Measurements from ENCODE around the gene ZDHHC24.
"Not testable (repeated sequence)": the region's sequence is repeated elsewhere in the genome, so short reads cannot be mapped to it uniquely, and the experiment has no call there.

ZDHHC24 gene

DNA sequence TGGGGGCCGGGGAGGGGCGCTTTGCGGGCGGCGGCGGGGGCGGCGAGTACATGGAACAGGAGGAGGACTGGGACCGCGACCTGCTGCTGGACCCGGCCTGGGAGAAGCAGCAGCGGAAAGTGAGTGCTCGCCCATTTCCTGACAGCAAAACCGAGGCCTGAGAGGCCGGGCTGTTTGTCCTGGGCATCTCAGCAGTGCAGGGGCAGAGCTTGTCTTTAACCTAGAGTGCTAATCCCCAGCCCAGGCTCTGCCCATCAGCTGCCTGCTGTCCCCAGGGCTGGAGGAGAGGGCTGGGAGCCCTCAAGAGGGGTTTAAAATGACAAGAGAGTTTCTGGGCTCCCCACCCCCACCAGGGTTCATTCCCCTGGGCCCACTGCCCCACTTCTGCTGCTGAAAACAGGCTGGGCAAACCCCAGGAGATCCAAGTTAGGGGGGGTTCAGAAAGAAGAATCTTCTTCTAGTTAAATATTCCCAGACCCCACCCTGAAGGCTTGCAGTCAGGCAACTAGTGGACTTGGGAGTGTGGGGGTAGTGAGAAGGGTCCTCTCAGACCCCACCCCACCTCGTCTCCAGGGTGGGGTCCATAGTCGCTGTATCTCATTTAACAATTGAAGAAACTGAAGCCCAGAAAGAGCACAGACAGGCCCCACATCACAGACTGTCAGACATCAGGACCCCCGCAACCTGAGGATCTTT lies 1.3 kb upstream of the ZDHHC24 start:
- no peak for DNase-seq (ENCODE audit: low read depth, low spot score)
- no peak overlapping the region for H3K27ac ChIP-seq

DNA sequence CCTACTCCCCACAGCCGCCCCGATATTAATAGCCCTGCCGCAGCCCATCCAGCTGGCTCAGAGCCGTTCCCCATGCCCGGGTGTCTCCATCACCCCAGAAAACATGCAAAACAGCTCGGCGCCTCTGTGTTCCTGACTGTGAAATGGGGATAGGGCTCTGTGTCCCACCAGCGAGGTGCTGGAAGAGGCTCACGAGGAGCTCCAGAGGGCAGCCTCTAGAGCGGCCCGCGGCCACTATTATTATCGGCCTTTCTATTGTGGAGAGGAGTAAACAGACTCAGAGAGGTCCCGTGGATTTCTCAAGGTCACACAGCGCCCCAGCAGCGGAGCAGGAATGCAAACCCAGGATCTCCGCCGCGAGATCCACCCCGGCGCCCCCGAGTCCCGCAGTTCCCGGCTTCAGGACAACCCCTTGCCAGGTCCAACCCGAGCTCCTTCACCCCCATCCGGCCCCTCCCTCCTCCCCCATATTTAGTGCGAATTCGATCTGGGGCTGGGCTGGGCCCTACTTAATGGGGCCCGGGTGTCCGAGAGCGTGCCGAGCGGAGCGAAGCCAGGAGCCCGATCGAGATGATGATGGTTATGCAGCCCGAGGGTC lies 619 bp upstream of the ZDHHC24 start, which contains the start of gene ACTN3:
Gene ACTN3, plus strand, starts transcription at position 536 of the 598 bp plus-strand sequence. Its CDS starts 35 bp downstream, at position 571.
- no peak for DNase-seq (ENCODE audit: low read depth, low spot score)

DNA sequence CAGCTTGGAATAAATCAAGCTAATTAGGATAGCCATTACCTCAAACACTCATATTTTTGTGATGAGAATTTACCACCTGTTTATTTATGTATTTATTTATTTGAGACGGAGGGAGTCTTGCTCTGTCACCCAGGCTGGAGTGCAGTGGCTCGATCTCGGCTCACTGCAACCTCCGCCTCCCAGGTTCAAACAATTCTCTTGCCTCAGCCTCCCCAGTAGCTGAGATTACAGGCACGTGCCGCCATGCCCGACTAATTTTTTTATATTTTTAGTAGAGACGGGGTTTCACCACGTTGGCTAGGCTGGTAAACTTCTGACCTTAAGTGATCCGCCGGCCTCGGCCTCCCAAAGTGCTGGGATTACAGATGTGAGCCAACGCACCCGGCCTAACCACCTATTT lies 896 bp downstream of the ZDHHC24 start:
- H3K27ac ChIP-seq; DNase-seq (ENCODE audit: low read depth, low spot score): not testable (repeated sequence)

More for the DNA sequence above, 619 bp upstream of the ZDHHC24 start, which contains the start of gene ACTN3:
- peak within 1 kb of the TSS; percentile 26 for H3K27ac ChIP-seq

DNA sequence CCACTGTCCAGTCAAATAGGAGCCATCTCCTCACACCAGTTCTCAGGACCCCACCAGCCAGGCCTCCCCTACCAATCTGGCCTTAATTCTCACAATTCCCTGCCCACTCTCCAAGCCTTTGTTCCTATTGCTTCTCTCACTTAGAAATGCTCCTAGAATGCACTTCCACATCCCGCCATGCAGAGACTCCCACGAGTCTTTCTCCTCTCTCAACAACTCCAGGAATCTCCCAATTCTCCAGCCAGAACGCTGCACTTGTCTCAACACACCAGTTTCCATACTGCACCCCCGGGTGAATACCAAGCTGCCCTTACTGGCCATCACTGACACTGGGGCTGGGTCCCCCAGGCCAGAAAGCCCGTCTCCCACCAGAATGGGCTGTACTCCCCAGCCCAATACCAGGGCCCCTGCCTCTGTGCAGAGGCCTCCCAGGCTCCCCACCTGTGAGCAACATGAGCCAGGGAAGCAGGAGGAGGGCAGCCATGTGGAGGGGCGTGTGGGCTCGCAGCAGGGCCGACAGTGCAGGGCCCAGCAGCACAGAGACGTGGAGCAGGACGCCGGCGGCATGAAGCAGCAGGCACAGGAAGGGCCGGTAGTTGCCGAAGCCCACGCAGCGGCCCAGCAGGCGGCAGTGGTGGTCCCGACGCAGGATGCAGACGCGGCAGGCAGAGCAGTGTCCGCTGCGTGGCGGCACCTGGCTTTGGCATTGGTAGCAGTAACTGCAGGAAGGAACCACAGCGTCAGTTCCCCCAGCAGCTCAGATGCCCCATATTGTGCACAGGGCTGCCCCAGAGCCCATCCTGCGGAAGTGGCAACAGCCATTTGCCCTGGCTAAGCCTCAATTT lies 2.4 kb downstream of the ZDHHC24 start:
- no peak overlapping the region for H3K27ac ChIP-seq
- no peak for DNase-seq (ENCODE audit: low read depth, low spot score)

- H3K27ac ChIP-seq: no peak overlapping the region
- DNase-seq (ENCODE audit: low read depth, low spot score): no peak
These were observed 3.5 kb downstream of the ZDHHC24 start for GRCh38 chr11:66542362-66542761.

- H3K27ac ChIP-seq: no peak overlapping the region
- no peak for DNase-seq (ENCODE audit: low read depth, low spot score)
These were observed 4.0 kb downstream of the ZDHHC24 start for GRCh38 chr11:66541892-66542291.

DNA sequence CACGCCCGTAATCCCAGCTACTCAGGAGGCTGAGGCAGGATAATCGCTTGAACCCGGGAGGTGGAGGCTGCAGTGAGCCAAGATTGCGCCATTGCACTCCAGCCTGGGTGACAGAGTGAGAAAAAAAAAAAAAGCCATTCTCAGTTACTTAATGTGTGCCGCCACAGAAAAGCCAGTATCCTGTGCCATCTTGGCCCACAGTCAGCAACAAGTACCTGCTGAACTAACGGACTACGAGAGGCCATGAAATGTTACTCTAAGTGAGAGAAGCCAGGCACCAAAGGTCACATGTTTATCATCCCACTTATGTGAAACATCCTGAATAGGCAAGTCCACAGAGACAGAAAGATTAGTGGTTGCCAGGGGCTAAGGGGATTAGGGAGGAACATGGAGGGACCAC lies 5.2 kb downstream of the ZDHHC24 start:
- not testable (repeated sequence) for DNase-seq (ENCODE audit: low read depth, low spot score); H3K27ac ChIP-seq

DNA sequence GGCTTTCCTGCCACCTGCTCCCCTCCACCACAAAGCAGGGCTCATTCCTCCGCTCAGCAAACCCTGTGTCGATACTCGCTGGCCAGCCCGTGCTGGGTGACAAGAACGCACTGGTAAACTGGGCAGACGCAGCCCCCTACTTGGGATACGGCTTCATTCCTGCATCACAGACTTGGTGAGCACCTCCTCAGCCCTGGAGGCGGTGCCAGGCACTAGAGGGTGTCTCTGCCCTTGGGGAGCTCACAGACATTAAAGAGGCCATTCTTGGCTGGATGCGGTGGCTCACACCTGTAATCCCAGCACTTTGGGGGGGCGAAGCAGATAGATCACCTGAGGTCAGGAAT lies 6.0 kb downstream of the ZDHHC24 start:
- H3K27ac ChIP-seq: no peak overlapping the region
- DNase-seq (ENCODE audit: low read depth, low spot score): no peak

- no peak for DNase-seq (ENCODE audit: low read depth, low spot score)
- no peak overlapping the region for H3K27ac ChIP-seq
These were observed 6.5 kb downstream of the ZDHHC24 start for GRCh38 chr11:66539170-66539869.

GRCh38 chr11:66532784-66533183 lies 13.1 kb downstream of the ZDHHC24 start:
- DNase-seq (ENCODE audit: low read depth, low spot score): no peak
- H3K27ac ChIP-seq: no peak overlapping the region

- H3K27ac ChIP-seq: no peak overlapping the region
- no peak for DNase-seq (ENCODE audit: low read depth, low spot score)
These were observed 14.0 kb downstream of the ZDHHC24 start for GRCh38 chr11:66531841-66532240.

GRCh38 chr11:66530927-66531709 lies 14.7 kb downstream of the ZDHHC24 start:
- DNase-seq (ENCODE audit: low read depth, low spot score): no peak
- H3K27ac ChIP-seq: no peak overlapping the region

- no peak overlapping the region for H3K27ac ChIP-seq
- DNase-seq (ENCODE audit: low read depth, low spot score): no peak
These were observed 16.2 kb downstream of the ZDHHC24 start for GRCh38 chr11:66529655-66530054.

GRCh38 chr11:66529069-66529468 lies 16.8 kb downstream of the ZDHHC24 start:
- no peak overlapping the region for H3K27ac ChIP-seq
- DNase-seq (ENCODE audit: low read depth, low spot score): no peak

- no peak for DNase-seq (ENCODE audit: low read depth, low spot score)
- no peak overlapping the region for H3K27ac ChIP-seq
These were observed 21.4 kb downstream of the ZDHHC24 start for GRCh38 chr11:66524304-66525040.

- no peak overlapping the region for H3K27ac ChIP-seq
These were observed 22.2 kb downstream of the ZDHHC24 start for GRCh38 chr11:66523611-66524010.

GRCh38 chr11:66510990-66511339 lies 34.9 kb downstream of the ZDHHC24 start:
- H3K27ac ChIP-seq: no peak overlapping the region
- DNase-seq (ENCODE audit: low read depth, low spot score): no peak

More at GRCh38 chr11:66523611-66524010, 22.2 kb downstream of the ZDHHC24 start:
- DNase-seq (ENCODE audit: low read depth, low spot score): no peak

GRCh38 chr11:66510271-66510989 lies 35.4 kb downstream of the ZDHHC24 start, which contains the start of gene BBS1:
Gene BBS1 (plus strand): TSS chr11:66510635. CDS start chr11:66510660, 25 bp downstream.
- no peak within 1 kb of the TSS for H3K27ac ChIP-seq
- DNase-seq (ENCODE audit: low read depth, low spot score): no peak
